HCT116 (cell line): ENCODE measurements around the gene ARNT2. TPM values are rescaled to one million over a fixed set of nuclear protein-coding genes. Genes with fewer than 3 reads are reported as not detected.

Experiments
- ATAC-seq: fragments of 200-7000 bp; cut with Tn5 transposase; 2 replicates; pipeline ENCODE4 v1.9.1; 2020; ENCODE audit warnings: mild to moderate bottlenecking, moderate library complexity
- BruUV-seq: library from RNA; stranded (reverse); fragments of 400-500 nt; replicated peaks from 2 replicates; lab custom pipeline; 2021; lab: Mats Ljungman, UMichigan
- CTCF ChIA-PET: fragments of 300-600 bp; sonication (Branson Sonifier 250); formaldehyde crosslinking; loops from one replicate; lab custom pipeline; 2021; ENCODE audit warnings: antibody characterized with exemption; lab: Charles Lee
- POLR2A ChIA-PET: fragments of 300-600, 350-600 bp; sonication (Branson Sonifier 250); formaldehyde crosslinking; loops from one replicate; lab custom pipeline; 2021; ENCODE audit warnings: antibody characterized with exemption; lab: Charles Lee
- RAD21 ChIA-PET, 2 experiments: fragments of 300-600 bp; sonication (Branson Sonifier 250); formaldehyde crosslinking; loops; one replicate each; lab custom pipeline; 2023; ENCODE audit warnings: low total read pairs in 2 of 2; ENCODE audit not compliant: uncharacterized antibody in 2 of 2, unreplicated experiment in 2 of 2, low non-redundant PET in 1 of 2; lab: Charles Lee
- DNase-seq: peaks from one replicate; pipeline ENCODE4 v3.0.0-alpha.2; 2010; ENCODE audit warnings: low read depth, low spot score
- H2AFZ ChIP-seq: fragments of 200-600 bp; shearing (Covaris generic), sonication (generic); 2 replicates; pipeline ENCODE4 v1.6.1; 2017; ENCODE audit warnings: low read depth, mixed run types, mixed read lengths, antibody characterized with exemption, low read length; ENCODE audit not compliant: poor library complexity, severe bottlenecking
- H3K27ac ChIP-seq: 2 replicates; pipeline ENCODE4 v1.5.1; 2012; ENCODE audit warnings: low read depth, low read length
- H3K27me3 ChIP-seq: fragments of 200-600 bp; sonication (generic); 2 replicates; pipeline ENCODE4 v1.6.1; 2016; ENCODE audit warnings: mixed run types, low read length, mixed read lengths; ENCODE audit not compliant: insufficient read depth
- H3K36me3 ChIP-seq, 2 experiments: fragments of 200-500 bp in 1 of 2; fragments of 200-600 bp in 1 of 2; sonication (Bioruptor generic) in 1 of 2; sonication (generic) in 1 of 2; 2 replicates each; pipeline versions ENCODE4 v1.5.1 to v1.6.1; 2014 to 2016; ENCODE audit warnings: low read length in 2 of 2, inconsistent platforms in 1 of 2, mixed read lengths in 1 of 2, mixed run types in 1 of 2; ENCODE audit not compliant: insufficient read depth in 2 of 2, control insufficient read depth in 1 of 2
- H3K4me1 ChIP-seq, 2 experiments: fragments of 200-600 bp in 1 of 2; sonication (generic) in 1 of 2; 2 replicates each; pipeline versions ENCODE4 v1.5.1 to v1.6.1; 2012 to 2017; ENCODE audit warnings: low read length in 2 of 2, inconsistent platforms in 1 of 2, mild to moderate bottlenecking in 1 of 2, mixed read lengths in 1 of 2, mixed run types in 1 of 2, moderate library complexity in 1 of 2; ENCODE audit not compliant: insufficient read depth in 2 of 2, control insufficient read depth in 1 of 2
- H3K4me2 ChIP-seq: fragments of 200-600 bp; sonication (generic); 2 replicates; pipeline ENCODE4 v1.6.1; 2017; ENCODE audit warnings: mixed run types, low read length, mixed read lengths
- H3K4me3 ChIP-seq, 2 experiments: fragments of 200-600 bp in 1 of 2; sonication (generic) in 1 of 2; replicated peaks in 1 of 2; 2 replicates each; pipeline ENCODE4 v1.5.1; 2011 to 2016; ENCODE audit warnings: low read length in 2 of 2, control low read depth in 1 of 2, low read depth in 1 of 2, mild to moderate bottlenecking in 1 of 2, mixed read lengths in 1 of 2, mixed run types in 1 of 2
- H3K79me2 ChIP-seq: fragments of 200-600 bp; sonication (generic); 2 replicates; pipeline ENCODE4 v1.6.1; 2017; ENCODE audit warnings: mild to moderate bottlenecking, mixed run types, low read length, moderate library complexity, mixed read lengths; ENCODE audit not compliant: insufficient read depth
- H3K9ac ChIP-seq: fragments of 200-600 bp; sonication (generic); 2 replicates; pipeline ENCODE4 v1.6.1; 2016; ENCODE audit warnings: low read length, mixed read lengths
- H3K9me2 ChIP-seq: fragments of 200-600 bp; sonication (generic), shearing (Covaris generic); 2 replicates; pipeline ENCODE4 v1.6.1; 2017; ENCODE audit warnings: mixed run types, mild to moderate bottlenecking, moderate library complexity; ENCODE audit not compliant: insufficient read depth
- H3K9me3 ChIP-seq, 2 experiments: fragments of 200-500 bp in 1 of 2; fragments of 200-600 bp in 1 of 2; sonication (Bioruptor generic) in 1 of 2; sonication (generic) in 1 of 2; 2 replicates each; pipeline ENCODE4 v1.6.1; 2014 to 2017; ENCODE audit warnings: low read length in 2 of 2, mixed read lengths in 2 of 2, inconsistent platforms in 1 of 2, low read depth in 1 of 2, mild to moderate bottlenecking in 1 of 2, mixed run types in 1 of 2, moderate library complexity in 1 of 2; ENCODE audit not compliant: control insufficient read depth in 1 of 2, insufficient read depth in 1 of 2
- H4K20me1 ChIP-seq: fragments of 200-600 bp; sonication (generic), shearing (Covaris generic); 2 replicates; pipeline ENCODE4 v1.6.1; 2017; ENCODE audit warnings: mixed run types, mild to moderate bottlenecking, moderate library complexity; ENCODE audit not compliant: insufficient read depth
- CBX3 ChIP-seq: IDR thresholded peaks from 2 replicates; pipeline ENCODE4 v1.6.1; 2012; ENCODE audit warnings: low read depth
- EZH2phosphoT487 ChIP-seq: fragments of 200-600 bp; IDR thresholded peaks from 2 replicates; pipeline ENCODE4 v1.6.1; 2018; ENCODE audit warnings: antibody characterized with exemption, borderline replicate concordance
- JUND ChIP-seq: IDR thresholded peaks from 2 replicates; pipeline ENCODE4 v1.6.1; 2012
- POLR2AphosphoS5 ChIP-seq: IDR thresholded peaks from 2 replicates; pipeline ENCODE4 v1.6.1; 2011; ENCODE audit warnings: mild to moderate bottlenecking, low read depth, low read length, moderate library complexity
- intact Hi-C: fragments of 100-400 bp; cut with micrococcal nuclease; formaldehyde crosslinking; loops from 2 replicates; pipeline ENCODE4 v1.10.0; 2022
- total RNA-seq: library from RNA; stranded (reverse); gene quantifications from one replicate; pipeline ENCODE4 v1.2.1, GENCODE V29; 2021; ENCODE audit not compliant: unreplicated experiment
- TF ChIP-seq, protein P1 (sequence below): IDR thresholded peaks from 2 replicates; pipeline ENCODE4 v1.6.1; 2011; ENCODE audit warnings: mild to moderate bottlenecking, low read length, moderate library complexity; ENCODE audit not compliant: insufficient replicate concordance; ENCODE audit errors: extremely low read depth

ARNT2 gene
- total RNA-seq, 1 experiment from 2014 or later = 3.0 TPM

DNA sequence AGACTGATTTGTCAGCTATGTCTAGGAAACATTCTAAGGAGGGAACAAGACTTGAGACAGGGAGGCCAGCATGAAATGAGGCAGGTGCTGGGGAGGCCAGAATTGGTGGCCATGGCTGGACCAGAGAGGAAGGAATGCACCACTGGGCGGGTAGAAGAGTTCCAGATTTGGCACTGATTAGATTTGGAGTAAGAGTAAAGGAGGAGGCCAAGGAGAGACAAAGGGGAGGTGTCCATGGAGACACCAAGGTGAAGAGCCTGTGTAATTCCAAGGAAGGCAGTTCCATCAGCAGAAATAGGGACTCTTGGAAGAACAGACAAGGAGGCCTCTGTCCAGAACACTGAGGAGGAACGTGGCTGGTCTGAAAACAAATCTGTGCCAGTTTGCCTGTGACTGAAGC is 1.8 kb downstream of the ARNT2 start:
- ATAC-seq = no peak
- ChIA-PET CTCF (interaction anchor here (1.4 kb wide), 1 partner anchor 13 kb away, joined by 5 read pairs; no protein-coding TSS in a partner anchor), POLR2A (no interaction called here), RAD21 (no interaction called here)
- H4K20me1 ChIP-seq = no peaks in the 10 kb centered on the region
- H2AFZ ChIP-seq = no peak overlapping the region
- no peaks in the 10 kb centered on the region for H3K36me3 ChIP-seq
- no peak overlapping the region for H3K27ac ChIP-seq
- H3K27me3 ChIP-seq = 0 out of 2 replicates have a peak, but pooled peaks cover 3% of the 10 kb centered on the region
- no peaks in the 10 kb centered on the region for H3K9me3 ChIP-seq
- intact Hi-C loops = no loop called here
- H3K4me2 ChIP-seq = no peak overlapping the region
- no peak overlapping the region for H3K9ac ChIP-seq
- peaks cover 0 to 5% of the 10 kb centered on the region in 2 experiments; a peak in 1 of 4 replicates for H3K4me1 ChIP-seq
- BruUV-seq = no TSS peak
- no peak for DNase-seq
- H3K79me2 ChIP-seq = no peaks in the 10 kb centered on the region
- H3K4me3 ChIP-seq = no peak overlapping the region
- no peaks in the 10 kb centered on the region for H3K9me2 ChIP-seq
- TF ChIP-seq JUND (no peak), EZH2phosphoT487 (no peak)
- TF ChIP-seq, protein P1, sequence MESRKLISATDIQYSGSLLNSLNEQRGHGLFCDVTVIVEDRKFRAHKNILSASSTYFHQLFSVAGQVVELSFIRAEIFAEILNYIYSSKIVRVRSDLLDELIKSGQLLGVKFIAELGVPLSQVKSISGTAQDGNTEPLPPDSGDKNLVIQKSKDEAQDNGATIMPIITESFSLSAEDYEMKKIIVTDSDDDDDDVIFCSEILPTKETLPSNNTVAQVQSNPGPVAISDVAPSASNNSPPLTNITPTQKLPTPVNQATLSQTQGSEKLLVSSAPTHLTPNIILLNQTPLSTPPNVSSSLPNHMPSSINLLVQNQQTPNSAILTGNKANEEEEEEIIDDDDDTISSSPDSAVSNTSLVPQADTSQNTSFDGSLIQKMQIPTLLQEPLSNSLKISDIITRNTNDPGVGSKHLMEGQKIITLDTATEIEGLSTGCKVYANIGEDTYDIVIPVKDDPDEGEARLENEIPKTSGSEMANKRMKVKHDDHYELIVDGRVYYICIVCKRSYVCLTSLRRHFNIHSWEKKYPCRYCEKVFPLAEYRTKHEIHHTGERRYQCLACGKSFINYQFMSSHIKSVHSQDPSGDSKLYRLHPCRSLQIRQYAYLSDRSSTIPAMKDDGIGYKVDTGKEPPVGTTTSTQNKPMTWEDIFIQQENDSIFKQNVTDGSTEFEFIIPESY = no peak

DNA sequence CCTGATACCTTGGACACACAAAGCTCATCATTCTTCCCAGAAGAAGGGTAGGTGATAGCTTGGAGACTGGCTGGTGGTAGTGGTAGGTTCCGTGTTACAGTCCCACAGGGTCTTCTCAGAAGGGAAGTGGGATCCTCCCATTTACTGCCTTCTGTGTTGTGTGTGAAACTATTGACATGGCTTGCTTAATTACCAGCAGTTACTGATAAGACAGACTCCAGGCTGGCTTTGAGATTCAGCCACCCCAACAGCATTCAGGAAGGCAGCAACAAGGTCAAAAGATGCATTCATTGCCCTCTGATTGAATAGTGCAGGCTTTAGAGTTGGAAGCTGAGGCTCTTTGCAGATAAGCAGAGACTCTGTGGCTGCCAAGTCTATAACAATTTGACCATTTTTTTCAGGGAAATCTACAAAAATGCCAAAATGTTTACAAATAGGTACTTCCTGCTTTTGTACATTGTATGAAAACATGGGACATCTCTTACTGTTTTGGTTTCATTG is 7.7 kb downstream of the ARNT2 start:
- Histone ChIP-seq H3K9me2 (no peaks in the 10 kb centered on the region), H3K36me3 (no peaks in the 10 kb centered on the region), H3K9me3 (no peaks in the 10 kb centered on the region), H4K20me1 (no peaks in the 10 kb centered on the region), H3K4me1 (no peaks in the 10 kb centered on the region), H3K79me2 (no peaks in the 10 kb centered on the region), H2AFZ (no peak overlapping the region), H3K4me3 (no peak overlapping the region), H3K4me2 (no peak overlapping the region), H3K27me3 (0 out of 2 replicates have a peak, but pooled peaks cover 3% of the 10 kb centered on the region), H3K9ac (no peak overlapping the region), H3K27ac (no peak overlapping the region)
- TF ChIP-seq POLR2AphosphoS5 (no peak), CBX3 (no peak)
- intact Hi-C loops = no loop called here
- CTCF ChIA-PET = no interaction called here
- DNase-seq (no peak), ATAC-seq (no peak)
- BruUV-seq = no TSS peak
- RAD21 ChIA-PET = no interaction called here
- POLR2A ChIA-PET = no interaction called here
